A549 treated with ZK216348 at 1 μM for 4 hours (cell line): ENCODE measurements around the gene NCS1. TPM values are rescaled to one million over a fixed set of nuclear protein-coding genes. Genes with fewer than 3 reads are reported as not detected.

Source experiments
- total RNA-seq: library from RNA; stranded (reverse); fragments of 200-300 nt; extraction: Qiagen RNA extraction; gene quantifications from 5 replicates; pipeline ENCODE4 v1.2.3, GENCODE V29; 2022; ENCODE audit warnings: low read depth

The NCS1 gene
- total RNA-seq: 28.4 to 55.9 TPM (median 48.8 TPM) in 5 replicates

DNA sequence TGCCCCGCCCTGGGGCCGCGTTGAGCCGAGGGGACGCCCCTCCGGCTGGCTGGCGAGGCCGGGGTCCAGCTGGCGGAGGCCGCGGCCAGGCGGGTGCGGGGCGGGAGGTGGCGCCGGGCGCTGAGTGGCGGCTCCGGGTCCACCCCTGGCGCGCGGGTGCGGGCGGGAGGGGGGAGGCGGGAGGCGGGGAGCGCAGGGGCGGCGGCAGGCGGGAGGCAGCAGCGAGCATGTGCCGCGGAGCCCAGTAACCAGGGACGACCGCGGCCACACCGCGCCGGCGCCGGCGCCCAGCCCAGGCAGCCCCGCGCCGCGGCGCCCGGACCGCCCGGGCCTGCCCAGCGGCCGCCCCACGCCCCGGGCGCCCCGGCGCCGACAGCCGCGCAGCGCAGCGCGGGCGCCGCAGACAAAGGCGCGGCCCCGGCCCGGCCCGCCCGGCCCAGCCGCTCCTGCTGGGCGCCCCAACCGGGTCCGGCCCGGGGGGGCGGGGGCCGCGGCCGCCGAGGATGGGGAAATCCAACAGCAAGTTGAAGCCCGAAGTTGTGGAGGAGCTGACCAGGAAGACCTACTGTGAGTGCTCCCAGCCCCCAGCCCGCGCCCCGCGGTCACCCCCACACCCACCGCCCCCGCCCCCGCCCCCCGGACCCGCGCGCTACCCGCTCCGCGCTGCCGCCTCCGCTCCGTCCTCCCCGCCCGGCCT, at the start of gene NCS1:
TSS of gene NCS1 (plus strand) at position 244 of the 697 bp plus-strand sequence. CDS start at position 504, 260 bp downstream.

DNA sequence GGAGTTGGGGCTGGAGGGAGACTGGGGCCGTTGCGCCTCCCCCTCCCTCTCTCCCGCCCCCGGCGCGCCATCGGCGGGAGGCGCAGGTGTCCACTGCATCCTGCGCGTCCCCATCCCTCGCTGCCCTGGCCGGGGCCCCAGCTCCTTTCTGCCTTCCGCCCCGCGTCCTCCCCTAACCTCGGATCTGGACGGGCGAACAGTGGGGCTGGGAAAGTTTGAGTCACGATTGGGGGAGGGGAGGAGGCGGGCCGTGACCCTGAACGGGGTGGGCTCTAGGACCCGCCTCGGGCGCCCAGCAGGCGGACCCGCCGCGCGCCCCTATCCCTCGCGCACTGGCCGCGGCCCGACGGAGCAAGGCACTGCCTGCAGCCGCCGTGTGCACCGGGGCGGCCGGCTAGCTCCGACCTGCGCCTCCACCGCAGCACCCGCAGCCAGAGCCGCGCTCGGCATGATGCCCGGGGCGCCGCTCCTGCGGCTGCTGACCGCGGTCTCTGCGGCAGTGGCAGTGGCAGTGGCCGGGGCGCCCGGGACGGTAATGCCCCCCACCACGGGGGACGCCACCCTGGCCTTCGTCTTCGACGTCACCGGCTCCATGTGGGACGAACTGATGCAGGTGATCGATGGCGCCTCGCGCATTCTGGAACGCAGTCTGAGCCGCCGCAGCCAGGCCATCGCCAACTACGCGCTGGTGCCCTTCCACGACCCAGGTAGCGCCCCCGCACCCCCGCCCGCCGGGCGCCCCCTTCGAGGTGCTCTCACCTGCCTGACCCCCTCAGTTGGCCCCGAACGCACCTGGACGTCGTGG, 93.4 kb downstream of the NCS1 start, which contains the start of gene HMCN2:
TSS of gene HMCN2 (plus strand) at position 330 of the 805 bp plus-strand sequence. CDS start at position 449, 119 bp downstream.

Other genes with a start within 250 kb of the NCS1 start
- 11.6 to 15.5 TPM (median 13.8 TPM) in 5 replicates for gene FNBP1, start 129.2 kb upstream of the NCS1 start, total RNA-seq
- gene GPR107, start 118.5 kb upstream of the NCS1 start, total RNA-seq: 23.5 to 30.6 TPM (median 26.8 TPM) in 5 replicates
- 0.06 to 0.13 TPM in 2 of 5 replicates, not detected in the others for gene HMCN2, start 93.4 kb downstream of the NCS1 start, total RNA-seq